ENCODE data around the gene TM9SF3.

DNA sequence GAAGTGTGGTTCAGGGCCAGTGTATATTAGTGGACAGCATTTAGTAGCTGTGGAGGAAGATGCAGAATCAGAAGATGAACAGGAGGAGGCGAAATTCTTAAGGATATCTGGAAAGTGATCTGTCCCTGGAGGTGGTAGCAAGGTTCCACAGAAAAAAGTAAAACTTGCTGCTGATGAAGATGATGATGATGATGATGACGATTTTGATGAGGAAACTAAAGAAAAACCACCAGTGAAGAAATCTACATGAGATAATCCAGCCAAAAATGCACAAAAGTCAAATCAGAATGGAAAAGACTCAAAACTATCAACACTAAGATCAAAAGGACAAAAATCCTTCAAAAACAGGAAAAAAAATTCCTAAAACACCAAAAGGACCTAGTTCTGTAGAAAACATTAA lies 26.3 kb downstream of the TM9SF3 start:
- TF ChIP-seq, protein P1, sequence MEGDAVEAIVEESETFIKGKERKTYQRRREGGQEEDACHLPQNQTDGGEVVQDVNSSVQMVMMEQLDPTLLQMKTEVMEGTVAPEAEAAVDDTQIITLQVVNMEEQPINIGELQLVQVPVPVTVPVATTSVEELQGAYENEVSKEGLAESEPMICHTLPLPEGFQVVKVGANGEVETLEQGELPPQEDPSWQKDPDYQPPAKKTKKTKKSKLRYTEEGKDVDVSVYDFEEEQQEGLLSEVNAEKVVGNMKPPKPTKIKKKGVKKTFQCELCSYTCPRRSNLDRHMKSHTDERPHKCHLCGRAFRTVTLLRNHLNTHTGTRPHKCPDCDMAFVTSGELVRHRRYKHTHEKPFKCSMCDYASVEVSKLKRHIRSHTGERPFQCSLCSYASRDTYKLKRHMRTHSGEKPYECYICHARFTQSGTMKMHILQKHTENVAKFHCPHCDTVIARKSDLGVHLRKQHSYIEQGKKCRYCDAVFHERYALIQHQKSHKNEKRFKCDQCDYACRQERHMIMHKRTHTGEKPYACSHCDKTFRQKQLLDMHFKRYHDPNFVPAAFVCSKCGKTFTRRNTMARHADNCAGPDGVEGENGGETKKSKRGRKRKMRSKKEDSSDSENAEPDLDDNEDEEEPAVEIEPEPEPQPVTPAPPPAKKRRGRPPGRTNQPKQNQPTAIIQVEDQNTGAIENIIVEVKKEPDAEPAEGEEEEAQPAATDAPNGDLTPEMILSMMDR (conservative IDR thresholded peaks at IDR 0.05 in 1 of 2, IDR thresholded peaks at IDR 0.05 in 1 of 2; ENCODE audit: low read depth in 1 of 2, low read length in 2 of 2) = no peak
- TF ChIP-seq EZH2 (IDR thresholded peaks at IDR 0.05; ENCODE audit: low read length, missing control alignments) = no peak
